Left lung (tissue), 10 donors: ENCODE measurements around the gene SFSWAP. TPM values are rescaled to one million over a fixed set of nuclear protein-coding genes. Genes with fewer than 3 reads are reported as not detected.

Source experiments
- ATAC-seq: fragments of 200-7000 bp; cut with Tn5 transposase; one replicate; pipeline ENCODE4 v1.9.1; 2020; ENCODE audit warnings: moderate library complexity
- DNase-seq, 4 donors: peaks; one replicate each; pipeline ENCODE4 v3.0.0-alpha.2; 2013 to 2020
- H3K27ac ChIP-seq, 2 donors: fragments of 200-600 bp; sonication (generic) in 1 of 2; one replicate each; pipeline versions ENCODE4 v1.5.0 to v1.8.0; 2020 to 2021
- H3K27me3 ChIP-seq, 2 donors: fragments of 200-600 bp; sonication (generic) in 1 of 2; one replicate each; pipeline versions ENCODE4 v1.5.0 to v1.8.0; 2020 to 2021
- H3K36me3 ChIP-seq, 2 donors: fragments of 200-600 bp; sonication (generic) in 1 of 2; one replicate each; pipeline versions ENCODE4 v1.5.0 to v1.8.0; 2020 to 2021
- H3K4me1 ChIP-seq, 2 donors: fragments of 200-600 bp; one replicate each; pipeline ENCODE4 v1.8.0; 2021
- H3K4me3 ChIP-seq, 2 donors: fragments of 200-600 bp; sonication (generic) in 1 of 2; one replicate each; pipeline versions ENCODE4 v1.5.0 to v1.8.0; 2020 to 2021; ENCODE audit warnings: mild to moderate bottlenecking in 1 of 2
- H3K9me3 ChIP-seq, 2 donors: fragments of 200-600 bp; sonication (generic) in 1 of 2; one replicate each; pipeline versions ENCODE4 v1.5.0 to v1.8.0; 2020 to 2021
- intact Hi-C, 2 donors: fragments of 100-400 bp; cut with DNase I; formaldehyde crosslinking; loops; one replicate each; pipeline versions ENCODE4 v1.11.2 to v1.14.2; 2022
- polyA plus RNA-seq, 6 donors: library from polyadenylated mRNA; unstranded; fragments of 120-200 nt; gene quantifications; one replicate each; pipeline ENCODE4 v1.2.1, GENCODE V29; 2013; ENCODE audit not compliant: insufficient read length in 6 of 6
- total RNA-seq, 2 donors: library from RNA; stranded (reverse); fragmentation: NEBNext Ultra II Directional; extraction: Animal tissue kit (Norgen Biotek cat#: 25700); gene quantifications; one replicate each; pipeline ENCODE4 v1.2.1, GENCODE V29; 2021
- TF ChIP-seq, protein P1 (sequence below), 2 donors: fragments of 200-600 bp; sonication (generic) in 1 of 2; IDR thresholded peaks; one replicate each; pipeline versions ENCODE4 v1.5.0 to v1.8.0; 2021; ENCODE audit warnings: antibody characterized with exemption in 2 of 2
- donor health status: DM: no; HTN: yes; CAD: no.
- donor health status: DM: no; HTN: no; CAD: no.

Gene SFSWAP
- total and polyA plus RNA-seq, 8 donors: 26.0 to 68.8 (median 50.8) TPM

DNA sequence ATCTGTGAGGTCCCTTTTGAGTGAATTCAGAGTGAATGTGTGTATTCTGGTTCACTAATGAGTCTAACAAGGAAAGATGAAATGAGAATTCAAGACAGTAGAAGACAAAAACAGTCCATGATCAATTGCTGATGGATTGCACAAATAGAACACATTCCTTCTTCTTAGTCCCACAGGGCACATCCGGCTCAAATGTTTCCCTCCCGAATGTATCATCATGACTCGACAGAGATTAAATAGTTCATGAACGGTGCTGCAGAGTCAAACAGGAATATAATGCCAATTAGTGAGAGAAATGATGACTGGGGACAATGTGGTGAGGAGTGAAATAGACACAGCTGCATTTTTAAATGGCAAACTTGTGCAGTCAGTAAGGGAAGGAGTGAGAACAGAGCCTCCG lies 11.5 kb upstream of the SFSWAP start:
- ATAC-seq (no peak), DNase-seq (no peak)

DNA sequence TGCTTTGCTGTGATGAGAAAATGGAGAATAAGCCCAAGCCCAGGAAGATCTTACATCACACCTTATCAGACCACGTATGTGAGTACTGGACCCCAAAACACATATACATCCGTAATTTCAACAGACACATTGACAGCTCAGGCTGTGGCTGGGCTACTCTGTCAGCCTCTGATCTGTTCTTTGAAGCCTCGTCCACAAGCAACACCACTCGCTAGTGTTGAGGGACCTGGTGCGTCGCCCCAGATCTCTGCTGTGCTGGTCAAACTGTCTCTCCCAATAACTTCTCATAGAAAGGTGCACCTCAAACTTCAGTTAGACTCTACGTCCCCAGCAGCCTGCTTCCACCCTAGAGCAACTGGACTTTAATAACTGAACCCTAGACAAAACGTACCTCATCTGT lies 10.6 kb upstream of the SFSWAP start:
- Histone ChIP-seq H3K4me3 (no peak overlapping the region), H3K9me3 (peaks cover 0 to 20% of the 10 kb centered on the region in 2 donors), H3K27ac (no peak overlapping the region), H3K4me1 (no peaks in the 10 kb centered on the region), H3K27me3 (peaks cover 0 to 14% of the 10 kb centered on the region in 2 donors), H3K36me3 (no peaks in the 10 kb centered on the region)
- intact Hi-C loops: no loop called here
- TF ChIP-seq, protein P1, sequence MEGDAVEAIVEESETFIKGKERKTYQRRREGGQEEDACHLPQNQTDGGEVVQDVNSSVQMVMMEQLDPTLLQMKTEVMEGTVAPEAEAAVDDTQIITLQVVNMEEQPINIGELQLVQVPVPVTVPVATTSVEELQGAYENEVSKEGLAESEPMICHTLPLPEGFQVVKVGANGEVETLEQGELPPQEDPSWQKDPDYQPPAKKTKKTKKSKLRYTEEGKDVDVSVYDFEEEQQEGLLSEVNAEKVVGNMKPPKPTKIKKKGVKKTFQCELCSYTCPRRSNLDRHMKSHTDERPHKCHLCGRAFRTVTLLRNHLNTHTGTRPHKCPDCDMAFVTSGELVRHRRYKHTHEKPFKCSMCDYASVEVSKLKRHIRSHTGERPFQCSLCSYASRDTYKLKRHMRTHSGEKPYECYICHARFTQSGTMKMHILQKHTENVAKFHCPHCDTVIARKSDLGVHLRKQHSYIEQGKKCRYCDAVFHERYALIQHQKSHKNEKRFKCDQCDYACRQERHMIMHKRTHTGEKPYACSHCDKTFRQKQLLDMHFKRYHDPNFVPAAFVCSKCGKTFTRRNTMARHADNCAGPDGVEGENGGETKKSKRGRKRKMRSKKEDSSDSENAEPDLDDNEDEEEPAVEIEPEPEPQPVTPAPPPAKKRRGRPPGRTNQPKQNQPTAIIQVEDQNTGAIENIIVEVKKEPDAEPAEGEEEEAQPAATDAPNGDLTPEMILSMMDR (IDR thresholded peaks at IDR 0.05): no peak
- no peak for ATAC-seq
- DNase-seq: no peak

More for the DNA sequence above, 11.5 kb upstream of the SFSWAP start:
- no peak overlapping the region for H3K27ac ChIP-seq
- H3K4me1 ChIP-seq: no peaks in the 10 kb centered on the region
- peaks cover 0 to 15% of the 10 kb centered on the region in 2 donors for H3K27me3 ChIP-seq
- no peak overlapping the region for H3K4me3 ChIP-seq
- TF ChIP-seq, protein P1 (IDR thresholded peaks at IDR 0.05): no peak
- intact Hi-C loops: no loop called here
- peaks cover 0 to 12% of the 10 kb centered on the region in 2 donors for H3K9me3 ChIP-seq
- H3K36me3 ChIP-seq: no peaks in the 10 kb centered on the region

DNA sequence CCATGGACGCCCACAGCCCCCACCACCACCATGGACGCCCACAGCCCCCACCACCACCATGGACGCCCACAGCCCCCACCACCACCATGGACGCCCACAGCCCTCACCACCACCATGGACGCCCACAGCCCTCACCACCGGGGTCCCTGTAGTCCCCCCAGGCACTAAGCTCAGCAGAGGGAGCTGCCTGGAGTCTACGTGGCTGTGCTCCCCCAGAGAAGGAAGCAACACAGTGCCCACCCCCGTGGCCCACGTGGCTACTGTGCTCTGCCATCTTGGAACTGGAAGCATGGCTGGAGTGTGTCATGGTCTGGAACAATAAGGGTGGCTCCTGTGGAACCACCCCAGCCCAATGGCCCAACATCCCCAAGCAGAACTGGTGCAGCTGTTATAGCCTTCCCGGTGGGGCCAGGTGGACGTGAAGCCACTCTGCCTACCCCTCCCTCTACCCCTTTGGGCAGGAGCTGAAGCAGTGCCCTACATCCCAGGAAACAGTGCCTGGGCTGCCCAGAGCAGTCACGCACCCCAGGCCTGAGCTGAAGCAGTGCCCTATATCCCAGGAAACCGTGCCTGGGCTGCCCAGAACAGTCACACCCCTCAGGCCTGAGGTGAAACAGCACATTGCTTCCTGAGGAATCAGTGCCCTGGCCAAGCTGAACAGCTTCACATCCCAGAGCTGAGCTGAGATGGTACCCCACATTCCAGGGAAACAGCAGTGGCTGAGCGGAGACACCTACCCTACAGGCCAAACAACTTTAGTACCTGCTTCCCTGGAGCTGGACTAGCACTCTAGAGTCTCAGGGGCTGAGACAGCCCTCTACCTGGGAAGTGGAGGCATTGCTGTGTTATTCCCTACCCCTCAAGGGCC lies 9.0 kb upstream of the SFSWAP start:
- no peak for DNase-seq
- Histone ChIP-seq H3K27me3 (peaks cover 0 to 5% of the 10 kb centered on the region in 2 donors), H3K9me3 (peaks cover 0 to 20% of the 10 kb centered on the region in 2 donors), H3K4me3 (no peak overlapping the region), H3K36me3 (no peaks in the 10 kb centered on the region), H3K27ac (no peak overlapping the region), H3K4me1 (no peaks in the 10 kb centered on the region)
- ATAC-seq: no peak
- intact Hi-C loops: no loop called here
- TF ChIP-seq, protein P1 (IDR thresholded peaks at IDR 0.05): no peak

DNA sequence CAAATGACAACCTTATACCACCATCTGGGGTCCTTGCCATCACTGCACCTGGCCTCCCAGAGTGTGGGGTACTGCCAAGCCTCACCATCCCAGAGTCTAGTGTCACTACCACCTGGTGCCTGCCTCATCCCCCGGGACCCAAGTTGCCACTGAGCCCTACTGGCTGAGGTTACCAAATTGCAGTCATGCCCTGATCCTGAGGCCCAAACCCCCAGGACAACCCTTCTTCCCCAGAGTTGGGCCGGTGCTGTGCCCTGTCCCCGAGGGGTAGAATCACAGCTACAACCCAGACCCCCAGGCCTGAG lies 8.4 kb upstream of the SFSWAP start:
- no peak overlapping the region for H3K27ac ChIP-seq
- no peak overlapping the region for H3K4me3 ChIP-seq
- peaks cover 0 to 20% of the 10 kb centered on the region in 2 donors for H3K9me3 ChIP-seq
- ATAC-seq (no peak), DNase-seq (no peak)
- TF ChIP-seq, protein P1 (IDR thresholded peaks at IDR 0.05): no peak
- H3K36me3 ChIP-seq: no peaks in the 10 kb centered on the region
- intact Hi-C loops: no loop called here
- H3K27me3 ChIP-seq: peaks cover 0 to 5% of the 10 kb centered on the region in 2 donors
- H3K4me1 ChIP-seq: no peaks in the 10 kb centered on the region

DNA sequence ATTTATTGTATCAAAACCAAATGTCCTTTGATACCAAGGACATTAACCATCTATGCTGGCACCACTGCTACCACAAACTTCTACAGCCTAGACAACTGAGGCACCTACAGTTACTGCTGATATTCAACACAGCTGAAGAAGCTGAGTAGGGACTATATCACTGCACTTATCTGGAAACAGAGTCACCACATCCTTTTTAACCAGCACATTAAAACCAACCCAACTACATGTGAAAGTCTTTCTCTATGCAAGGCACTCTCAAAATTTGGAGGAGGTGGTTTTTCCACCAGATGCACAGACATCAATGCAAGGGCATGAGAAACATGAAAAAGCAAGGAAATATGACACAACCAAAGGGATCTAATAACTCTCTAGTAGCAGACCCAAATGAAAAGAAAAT lies 7.7 kb upstream of the SFSWAP start:
- DNase-seq (no peak), ATAC-seq (no peak)
- Histone ChIP-seq H3K4me3 (no peak overlapping the region), H3K27ac (no peak overlapping the region), H3K9me3 (peaks cover 0 to 20% of the 10 kb centered on the region in 2 donors), H3K27me3 (peaks cover 0 to 3% of the 10 kb centered on the region in 2 donors), H3K4me1 (no peaks in the 10 kb centered on the region), H3K36me3 (no peaks in the 10 kb centered on the region)
- TF ChIP-seq, protein P1 (IDR thresholded peaks at IDR 0.05): no peak
- intact Hi-C loops: no loop called here
